Lung (tissue), 12 donors: ENCODE results near the gene AKAP6. TPM values are rescaled to one million over a fixed set of nuclear protein-coding genes. Genes with fewer than 3 reads are reported as not detected.

Experiments
- ATAC-seq: fragments of 200-7000 bp; cut with Tn5 transposase; one replicate; pipeline ENCODE4 v1.9.1; 2020; ENCODE audit warnings: moderate number of reproducible peaks; ENCODE audit not compliant: insufficient read depth, low FRiP score
- DNase-seq, 3 donors: peaks; one replicate each; pipeline ENCODE4 v3.0.0-alpha.2; 2013 to 2017
- H3K27ac ChIP-seq, 2 donors: one replicate each; pipeline ENCODE4 v1.5.1; 2013; ENCODE audit warnings: mild to moderate bottlenecking in 2 of 2, moderate library complexity in 2 of 2, control low read depth in 1 of 2, inconsistent platforms in 1 of 2, low read depth in 1 of 2, low read length in 1 of 2
- H3K27me3 ChIP-seq, 3 donors: one replicate each; pipeline ENCODE4 v1.5.1; 2013; ENCODE audit warnings: low read length in 2 of 3; ENCODE audit not compliant: control insufficient read depth in 3 of 3, insufficient read depth in 3 of 3
- H3K36me3 ChIP-seq, 4 donors: one replicate each; pipeline ENCODE4 v1.5.1; 2013; ENCODE audit warnings: low read length in 4 of 4, mild to moderate bottlenecking in 1 of 4, moderate library complexity in 1 of 4; ENCODE audit not compliant: control insufficient read depth in 4 of 4, insufficient read depth in 4 of 4
- H3K4me1 ChIP-seq, 5 donors: one replicate each; pipeline ENCODE4 v1.5.1; 2013; ENCODE audit warnings: low read length in 5 of 5, mild to moderate bottlenecking in 2 of 5, moderate library complexity in 1 of 5; ENCODE audit not compliant: control insufficient read depth in 5 of 5, insufficient read depth in 5 of 5
- H3K4me3 ChIP-seq: one replicate; pipeline ENCODE4 v1.5.1; 2013; ENCODE audit warnings: mild to moderate bottlenecking, control low read depth, moderate library complexity
- H3K9ac ChIP-seq, 2 donors: one replicate each; pipeline ENCODE4 v1.5.1; 2013; ENCODE audit warnings: low read length in 2 of 2, control low read depth in 1 of 2; ENCODE audit not compliant: insufficient read depth in 1 of 2
- H3K9me3 ChIP-seq, 4 donors: one replicate each; pipeline ENCODE4 v1.5.1; 2013; ENCODE audit warnings: low read length in 3 of 4, mild to moderate bottlenecking in 1 of 4, moderate library complexity in 1 of 4; ENCODE audit not compliant: control insufficient read depth in 4 of 4, insufficient read depth in 3 of 4
- CTCF ChIP-seq: IDR thresholded peaks from 2 replicates; pipeline ENCODE4 v1.5.1; 2012; ENCODE audit warnings: mild to moderate bottlenecking; ENCODE audit errors: control extremely low read depth, extremely low read depth
- WGBS, 2 donors: extraction: QIAGEN DNeasy Blood & Tissue Kit; methylation state at CpG; one replicate each; pipeline ENCODE4 v1.1.7; 2013; 5-methylcytosine and 5-hydroxymethylcytosine counted together
- polyA plus RNA-seq, 2 donors: library from polyadenylated mRNA; stranded (reverse); fragments of 200-250 nt; gene quantifications; one replicate each; pipeline ENCODE4 v1.2.1, GENCODE V29; 2013
- total RNA-seq, 2 donors: library from RNA; depleted of rRNA in 1 of 2; stranded (reverse); fragments of >200 nt in 1 of 2; gene quantifications; one replicate each; pipeline ENCODE4 v1.2.1, GENCODE V29; 2014 to 2021
- donor health status: control.
- donor health status: control.
- donor health status: Bipolar disorder and iron deficiency.
- donor health status: healthy.
- donor health status: DM: yes; HTN: yes; CAD: no.

The AKAP6 gene
- total and polyA plus RNA-seq, 4 donors: 1.5 to 27.1 (median 7.7) TPM

- no peaks in the 10 kb centered on the region for H3K36me3 ChIP-seq
- peaks cover 0 to 2% (median 0%) of the 10 kb centered on the region in 5 donors for H3K4me1 ChIP-seq
- H3K9me3 ChIP-seq: no peaks in the 10 kb centered on the region
- DNase-seq: no peak
- ATAC-seq: no peak
- no peak overlapping the region for H3K9ac ChIP-seq
- H3K27ac ChIP-seq: no peak overlapping the region
- H3K4me3 ChIP-seq: no peak overlapping the region
- no peak for TF ChIP-seq CTCF
- 93 to 94% methylated on average over 3 of the region's 3 CpGs for WGBS, 2 donors
- H3K27me3 ChIP-seq: no peaks in the 10 kb centered on the region
Observed at GRCh38 chr14:32633224-32633859, 304.2 kb downstream of the AKAP6 start.

DNA sequence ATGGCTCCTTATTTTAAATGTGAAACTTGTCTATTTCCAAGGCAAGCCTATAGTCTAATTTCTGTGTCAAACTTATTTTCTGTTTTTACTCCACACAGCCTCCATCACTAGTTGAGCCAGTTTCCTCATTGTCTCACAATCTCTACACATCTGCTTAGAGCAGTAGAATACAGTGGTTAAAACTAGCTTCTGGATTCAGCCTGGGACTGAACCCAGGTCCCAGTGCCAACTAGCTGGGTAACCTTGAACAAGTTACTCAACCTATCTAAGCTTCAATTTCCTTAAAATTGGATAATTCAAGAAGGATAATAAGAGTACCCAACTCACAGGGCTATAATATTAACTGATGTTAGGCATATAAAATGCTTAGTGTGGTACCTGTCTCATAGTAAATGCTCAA lies 304.8 kb downstream of the AKAP6 start:
- DNase-seq (no peak), ATAC-seq (no peak)
- Histone ChIP-seq H3K4me3 (no peak overlapping the region), H3K36me3 (no peaks in the 10 kb centered on the region), H3K27me3 (no peaks in the 10 kb centered on the region), H3K27ac (no peak overlapping the region), H3K9ac (no peak overlapping the region), H3K4me1 (peaks cover 0 to 2% (median 0%) of the 10 kb centered on the region in 5 donors), H3K9me3 (no peaks in the 10 kb centered on the region)
- TF ChIP-seq CTCF: no peak

DNA sequence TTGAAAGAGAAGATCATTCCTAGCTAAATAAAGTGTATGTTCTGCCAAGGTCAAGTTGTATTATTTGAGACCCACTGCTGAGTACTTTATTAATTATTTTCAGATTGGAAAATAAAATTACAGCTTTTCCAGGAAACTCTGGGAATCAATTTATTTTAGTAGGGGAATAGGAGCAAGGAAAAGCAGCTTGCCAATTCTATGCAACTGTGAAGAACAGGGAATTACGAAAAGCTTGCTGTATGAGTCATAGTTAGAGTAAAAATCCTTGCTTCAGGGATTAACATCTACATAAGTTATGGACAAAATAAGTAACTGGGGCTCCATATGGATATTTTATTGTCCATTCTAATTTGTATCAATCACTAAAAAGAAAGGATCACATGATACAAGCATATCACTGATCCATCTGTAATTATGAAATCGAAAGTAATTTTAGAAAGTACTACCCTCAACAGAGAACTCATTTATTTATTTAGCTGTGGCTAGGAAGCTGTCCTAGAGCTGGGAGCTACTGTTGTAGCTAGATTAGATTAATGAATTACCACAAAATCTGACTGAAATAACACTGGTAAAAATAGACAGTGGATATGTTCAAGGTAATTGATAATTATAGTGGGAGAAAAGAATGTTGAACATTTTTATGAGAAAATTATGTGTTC lies 306.1 kb downstream of the AKAP6 start:
- Histone ChIP-seq H3K4me1 (peaks cover 0 to 2% (median 0%) of the 10 kb centered on the region in 5 donors), H3K9me3 (no peaks in the 10 kb centered on the region), H3K36me3 (no peaks in the 10 kb centered on the region), H3K4me3 (no peak overlapping the region), H3K27ac (no peak overlapping the region), H3K9ac (no peak overlapping the region), H3K27me3 (no peaks in the 10 kb centered on the region)
- whole genome bisulfite sequencing, 2 donors: 24 to 37% methylated on average over 2 of the region's 2 CpGs
- TF ChIP-seq CTCF: no peak
- DNase-seq (peak in 1 of 3 donors; percentile 32), ATAC-seq (no peak)

DNA sequence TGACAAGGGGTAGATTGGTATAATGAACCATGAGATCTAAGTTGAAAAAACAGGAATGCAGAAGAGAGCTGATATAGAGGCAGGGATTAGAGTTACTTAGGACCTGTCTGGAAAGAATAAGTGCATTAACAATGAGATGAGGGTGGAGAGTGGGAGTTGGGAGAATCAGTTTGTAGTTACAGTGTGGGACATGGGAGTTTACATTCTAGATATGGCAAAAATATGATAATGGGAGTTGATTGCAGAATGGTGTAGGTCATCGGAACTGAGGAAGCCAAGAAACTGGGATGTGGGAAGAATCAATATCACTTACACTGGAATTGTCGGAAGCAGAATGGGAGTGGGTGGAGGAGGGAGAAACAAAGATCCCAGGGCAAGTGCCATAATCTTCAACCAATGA lies 308.5 kb downstream of the AKAP6 start:
- no peak overlapping the region for H3K9ac ChIP-seq
- H3K4me1 ChIP-seq: peaks cover 0 to 2% (median 0%) of the 10 kb centered on the region in 5 donors
- no peak for TF ChIP-seq CTCF
- no peak for DNase-seq
- H3K9me3 ChIP-seq: no peaks in the 10 kb centered on the region
- no peak for ATAC-seq
- no peak overlapping the region for H3K4me3 ChIP-seq
- no peak overlapping the region for H3K27ac ChIP-seq
- WGBS, 2 donors: 95 to 98% methylated on average over 2 of the region's 2 CpGs
- no peaks in the 10 kb centered on the region for H3K27me3 ChIP-seq
- no peaks in the 10 kb centered on the region for H3K36me3 ChIP-seq
